Neural crest cell (in vitro differentiated cells): Measurements from ENCODE around the gene TMSB10. TPM values are rescaled to one million over a fixed set of nuclear protein-coding genes. Genes with fewer than 3 reads are reported as not detected.
"Not testable (repeated sequence)": the region's sequence is repeated elsewhere in the genome, so short reads cannot be mapped to it uniquely, and the experiment has no call there.

Experiments
- DNase-seq: peaks from one replicate; pipeline ENCODE4 v3.0.0; 2021; ENCODE audit warnings: low read depth, mixed read lengths, low spot score
- H3K27ac Mint-ChIP-seq: one replicate; pipeline ENCODE4 v1.8.0; 2021; ENCODE audit warnings: mild to moderate bottlenecking, mixed read lengths; ENCODE audit not compliant: unreplicated experiment
- H3K27me3 Mint-ChIP-seq: 2 replicates; pipeline ENCODE4 v1.8.0; 2021; ENCODE audit warnings: low read depth, mild to moderate bottlenecking, mixed read lengths
- H3K36me3 Mint-ChIP-seq: 2 replicates; pipeline ENCODE4 v1.8.0; 2021; ENCODE audit warnings: low read depth, mild to moderate bottlenecking, mixed read lengths
- H3K4me1 Mint-ChIP-seq: 2 replicates; pipeline ENCODE4 v1.8.0; 2021; ENCODE audit warnings: mixed read lengths
- H3K4me3 Mint-ChIP-seq: one replicate; pipeline ENCODE4 v1.8.0; 2021; ENCODE audit warnings: mild to moderate bottlenecking, mixed read lengths
- H3K9me3 Mint-ChIP-seq: 2 replicates; pipeline ENCODE4 v1.8.0; 2021; ENCODE audit warnings: mixed read lengths
- CTCF ChIP-seq: fragments of 200-600 bp; sonication (generic); conservative IDR thresholded peaks from 2 replicates; pipeline ENCODE4 v1.5.0; 2021; ENCODE audit warnings: antibody characterized with exemption, mild to moderate bottlenecking
- total RNA-seq: library from RNA; stranded (reverse); gene quantifications from 2 replicates; pipeline ENCODE4 v1.2.1, GENCODE V29; 2021

The TMSB10 gene
- total RNA-seq, 1 donor from 2014 or later: 1,431 TPM

GRCh38 chr2:84942964-84943421 lies 37.5 kb downstream of the TMSB10 start:
- Mint-ChIP-seq H3K36me3 (no peaks in the 10 kb centered on the region), H3K27me3 (no peaks in the 10 kb centered on the region), H3K4me3 (no peak overlapping the region), H3K4me1 (peaks cover 4% of the 10 kb centered on the region), H3K27ac (no peak overlapping the region), H3K9me3 (no peaks in the 10 kb centered on the region)
- no peak for TF ChIP-seq CTCF
- no peak for DNase-seq

- no peak overlapping the region for H3K4me3 Mint-ChIP-seq
- no peaks in the 10 kb centered on the region for H3K36me3 Mint-ChIP-seq
- no peaks in the 10 kb centered on the region for H3K27me3 Mint-ChIP-seq
- H3K4me1 Mint-ChIP-seq: peaks cover 4% of the 10 kb centered on the region
- H3K27ac Mint-ChIP-seq: no peak overlapping the region
- DNase-seq: no peak
- H3K9me3 Mint-ChIP-seq: no peaks in the 10 kb centered on the region
- TF ChIP-seq CTCF: no peak
These were observed 38.9 kb downstream of the TMSB10 start for GRCh38 chr2:84944295-84944909.

GRCh38 chr2:84945838-84946203 lies 40.4 kb downstream of the TMSB10 start:
- not testable (repeated sequence) for DNase-seq, H3K27ac Mint-ChIP-seq, H3K36me3 Mint-ChIP-seq, H3K9me3 Mint-ChIP-seq, H3K27me3 Mint-ChIP-seq, H3K4me1 Mint-ChIP-seq, H3K4me3 Mint-ChIP-seq

GRCh38 chr2:84946204-84947009 lies 41.0 kb downstream of the TMSB10 start:
- Mint-ChIP-seq H3K9me3 (no peaks in the 10 kb centered on the region), H3K27ac (no peak overlapping the region), H3K4me1 (peaks cover 4% of the 10 kb centered on the region), H3K36me3 (no peaks in the 10 kb centered on the region), H3K27me3 (no peaks in the 10 kb centered on the region), H3K4me3 (no peak overlapping the region)
- no peak for TF ChIP-seq CTCF
- no peak for DNase-seq

- H3K9me3 Mint-ChIP-seq: no peaks in the 10 kb centered on the region
- H3K4me1 Mint-ChIP-seq: peaks cover 4% of the 10 kb centered on the region
- no peak for TF ChIP-seq CTCF
- H3K36me3 Mint-ChIP-seq: no peaks in the 10 kb centered on the region
- H3K27ac Mint-ChIP-seq: no peak overlapping the region
- H3K27me3 Mint-ChIP-seq: no peaks in the 10 kb centered on the region
- no peak for DNase-seq
- no peak overlapping the region for H3K4me3 Mint-ChIP-seq
These were observed 41.6 kb downstream of the TMSB10 start for GRCh38 chr2:84947010-84947593.

GRCh38 chr2:84953535-84953934 lies 48.1 kb downstream of the TMSB10 start:
- peaks cover 2% of the 10 kb centered on the region for H3K9me3 Mint-ChIP-seq
- H3K4me1 Mint-ChIP-seq: peaks cover 18% of the 10 kb centered on the region
- no peak overlapping the region for H3K4me3 Mint-ChIP-seq
- DNase-seq: no peak
- H3K27me3 Mint-ChIP-seq: no peaks in the 10 kb centered on the region
- TF ChIP-seq CTCF: no peak
- no peak overlapping the region for H3K27ac Mint-ChIP-seq
- H3K36me3 Mint-ChIP-seq: no peaks in the 10 kb centered on the region
